K562 (cell line): ENCODE results near the gene TPGS1. TPM values are rescaled to one million over a fixed set of nuclear protein-coding genes. Genes with fewer than 3 reads are reported as not detected.
A peak's percentile ranks its signal among the peaks of the same experiment; 100 is the strongest.

ENCODE experiments used
- ATAC-seq: fragments of 200-7000 bp; cut with Tn5 transposase; 3 replicates; pipeline ENCODE4 v1.9.1; 2020; ENCODE audit warnings: moderate library complexity
- BruUV-seq: library from RNA; stranded (reverse); fragments of 400-500 nt; replicated peaks from 2 replicates; lab custom pipeline; 2021; lab: Mats Ljungman, UMichigan
- CTCF ChIA-PET: fragments of 300-600 bp; formaldehyde crosslinking; extraction: SDS; loops from one replicate; lab custom pipeline; 2021; ENCODE audit warnings: low intra/inter-chr PET ratio; lab: Yijun Ruan, JAX
- POLR2A ChIA-PET: fragments of 300-600, 350-650 bp; sonication (Branson Sonifier 250); formaldehyde crosslinking; extraction: SDS; loops from one replicate; lab custom pipeline; 2021; ENCODE audit warnings: antibody characterized with exemption, inconsistent platforms; lab: Yijun Ruan, JAX
- DNase-seq, 4 experiments: peaks; one replicate each; pipeline versions ENCODE4 v3.0.0 to v3.0.0-alpha.2; 2011 to 2018; ENCODE audit warnings: low spot score in 3 of 4, mixed read lengths in 3 of 4; ENCODE audit errors: extremely low read depth in 1 of 4
- FAIRE-seq: peaks from 2 replicates; lab custom pipeline; 2011; peaks lifted over from hg19 to GRCh38; lab: Jason Lieb, UNC
- H2AFZ ChIP-seq: 2 replicates; pipeline ENCODE4 v1.6.0; 2011; ENCODE audit warnings: low read depth, low read length, control low read depth, inconsistent platforms
- H3K27ac ChIP-seq: fragments of 200-600 bp; 3 replicates; pipeline ENCODE4 v1.8.0; 2011; ENCODE audit warnings: low read depth, mild to moderate bottlenecking, control low read depth, inconsistent platforms, low read length, moderate library complexity, mixed read lengths; ENCODE audit errors: extremely low read depth
- H3K27me3 ChIP-seq, 2 experiments: fragments of 300-600 bp in 1 of 2; 2 replicates in 1 of 2; 3 replicates in 1 of 2; pipeline versions ENCODE4 v1.6.0 to v1.8.0; 2011; ENCODE audit warnings: inconsistent platforms in 2 of 2, low read length in 2 of 2, mild to moderate bottlenecking in 1 of 2, mixed read lengths in 1 of 2, moderate library complexity in 1 of 2; ENCODE audit not compliant: control insufficient read depth in 2 of 2, insufficient read depth in 2 of 2
- H3K36me3 ChIP-seq: fragments of 300-600 bp; 3 replicates; pipeline ENCODE4 v1.8.0; 2011; ENCODE audit warnings: mild to moderate bottlenecking, low read length, inconsistent platforms; ENCODE audit not compliant: control insufficient read depth, insufficient read depth
- H3K4me1 ChIP-seq, 2 experiments: fragments of 200-600 bp in 1 of 2; replicated peaks in 1 of 2; 2 replicates in 1 of 2; 3 replicates in 1 of 2; pipeline versions ENCODE4 v1.5.1 to v1.8.0; 2011; ENCODE audit warnings: inconsistent platforms in 2 of 2, low read length in 2 of 2, mild to moderate bottlenecking in 1 of 2, mixed read lengths in 1 of 2, moderate library complexity in 1 of 2; ENCODE audit not compliant: control insufficient read depth in 2 of 2, insufficient read depth in 2 of 2
- H3K4me2 ChIP-seq: 2 replicates; pipeline ENCODE4 v1.6.1; 2011; ENCODE audit warnings: low read length, control low read depth, inconsistent platforms, mixed read lengths; ENCODE audit not compliant: insufficient read depth
- H3K4me3 ChIP-seq: fragments of 200-600 bp; sonication (generic), shearing (Covaris generic); 2 replicates; pipeline ENCODE4 v1.5.1; 2016; ENCODE audit warnings: control low read depth, inconsistent platforms
- H3K79me2 ChIP-seq: fragments of 200-600 bp; 3 replicates; pipeline ENCODE4 v1.8.0; 2011; ENCODE audit warnings: low read length, inconsistent platforms; ENCODE audit not compliant: control insufficient read depth, insufficient read depth
- H3K9ac ChIP-seq, 2 experiments: 2 replicates each; pipeline versions ENCODE4 v1.6.0 to v1.6.1; 2011; ENCODE audit warnings: low read depth in 2 of 2, low read length in 2 of 2, control low read depth in 1 of 2, inconsistent platforms in 1 of 2, mild to moderate bottlenecking in 1 of 2, mixed read lengths in 1 of 2; ENCODE audit not compliant: insufficient read depth in 1 of 2
- H3K9me1 ChIP-seq: one replicate; pipeline ENCODE4 v1.6.0; 2011; ENCODE audit warnings: inconsistent platforms, mild to moderate bottlenecking, low read length, moderate library complexity; ENCODE audit not compliant: control insufficient read depth, insufficient read depth
- H3K9me3 ChIP-seq: replicated peaks from 2 replicates; pipeline ENCODE4 v1.5.1; 2011; ENCODE audit warnings: low read depth, low read length, inconsistent platforms; ENCODE audit not compliant: control insufficient read depth, insufficient read depth
- H4K20me1 ChIP-seq: replicated peaks from 2 replicates; pipeline ENCODE4 v1.6.1; 2011; ENCODE audit warnings: low read length, inconsistent platforms, mixed read lengths; ENCODE audit not compliant: control insufficient read depth, insufficient read depth
- E2F5 ChIP-seq: sonication (generic); formaldehyde crosslinking; IDR thresholded peaks from 2 replicates; pipeline ENCODE4 v1.8.0; 2022; ENCODE audit warnings: mild to moderate bottlenecking, missing genetic modification reagents
- JUND ChIP-seq, 2 experiments: IDR thresholded peaks; 2 replicates in 1 of 2; 3 replicates in 1 of 2; pipeline ENCODE4 v1.6.1; 2011; ENCODE audit warnings: borderline replicate concordance in 2 of 2, low read depth in 2 of 2, low read length in 2 of 2, improper control_type of control experiment in 1 of 2, missing biosample characterization in 1 of 2, missing genetic modification characterization in 1 of 2, missing genetic modification reagents in 1 of 2
- MAX ChIP-seq: sonication (generic); formaldehyde crosslinking; IDR thresholded peaks from 2 replicates; pipeline ENCODE4 v1.9.0; 2022; ENCODE audit warnings: mild to moderate bottlenecking, missing genetic modification reagents
- TEAD4 ChIP-seq, 2 experiments: sonication (generic) in 1 of 2; formaldehyde crosslinking in 1 of 2; IDR thresholded peaks; 2 replicates each; pipeline versions ENCODE4 v1.6.1 to v1.8.0; 2012 to 2022; ENCODE audit warnings: borderline replicate concordance in 1 of 2, inconsistent platforms in 1 of 2, low read length in 1 of 2, mild to moderate bottlenecking in 1 of 2, missing genetic modification reagents in 1 of 2
- ZBTB9 ChIP-seq: fragments of 450-650 bp; formaldehyde crosslinking; IDR thresholded peaks from 2 replicates; pipeline ENCODE4 v1.4.0; 2020; ENCODE audit warnings: mild to moderate bottlenecking, moderate library complexity
- WGBS: fragments of 100-300 bp; shearing (Covaris generic); methylation state at CpG from one replicate; pipeline ENCODE4 v1.1.6; 2016; ENCODE audit warnings: low coverage, mixed read lengths; ENCODE audit not compliant: insufficient coverage; ENCODE audit errors: missing lambda C conversion rate; 5-methylcytosine and 5-hydroxymethylcytosine counted together
- in situ Hi-C: fragments of 300-500 bp; cut with MboI; formaldehyde crosslinking; loops from 4 replicates; pipeline ENCODE4 v1.15.0; 2018; ENCODE audit warnings: inconsistent platforms, mixed read lengths
- intact Hi-C: fragments of 100-400 bp; cut with micrococcal nuclease; formaldehyde crosslinking; loops from 2 replicates; pipeline ENCODE4 v1.14.2; 2022
- polyA plus RNA-seq, 8 experiments: library from polyadenylated mRNA; depleted of rRNA in 4 of 8; stranded (reverse) in 5 of 8; unstranded in 3 of 8; fragments of >200 nt; fragmentation: Nextera tagmentation in 2 of 8; fragmentation: Illumina TruSeq in 1 of 8; extraction: Ambion mirVana in 2 of 8; extraction: Trizol in 1 of 8; gene quantifications; 2 replicates each; pipeline versions ENCODE4 v1.2.1 to v1.2.3, GENCODE V29; 2011 to 2014; ENCODE audit warnings: inconsistent platforms in 1 of 8, missing spikeins in 1 of 8
- total RNA-seq, 7 experiments: library from RNA; depleted of rRNA in 6 of 7; stranded (reverse); fragments of >200 nt in 6 of 7; fragmentation: Illumina TruSeq in 2 of 7; extraction: Trizol in 2 of 7; gene quantifications; 2 replicates each; pipeline versions ENCODE4 v1.2.1 to v1.2.3, GENCODE V29; 2011 to 2021; ENCODE audit warnings: low replicate concordance in 1 of 7

Gene TPGS1
- total and polyA plus RNA-seq, 9 of the 15 experiments (the other 6 are each of a cell fraction or from before 2014, with no cell fraction given), result 0.30 to 31.6 (median 1.2) TPM; not detected in 2

GRCh38 chr19:468587-469256 lies 38.6 kb upstream of the TPGS1 start:
- no peaks in the 10 kb centered on the region for H3K9me3 ChIP-seq
- no peak overlapping the region for H2AFZ ChIP-seq
- no peak overlapping the region for H3K4me3 ChIP-seq
- no peak overlapping the region for H3K27ac ChIP-seq
- H3K4me2 ChIP-seq, result no peak overlapping the region
- no TSS peak for BruUV-seq
- WGBS, result 31% methylated on average over 16 of the region's 27 CpGs
- FAIRE-seq (no peak), DNase-seq (no peak), ATAC-seq (no peak)
- POLR2A ChIA-PET, result no interaction called here
- H3K9me1 ChIP-seq, result no peaks in the 10 kb centered on the region
- TF ChIP-seq TEAD4 (IDR thresholded peaks at IDR 0.05; ENCODE audit: low read length) (no peak), TEAD4 (CRISPR knock-in tag; IDR thresholded peaks at IDR 0.05; ENCODE audit: borderline replicate concordance) (no peak), E2F5 (CRISPR knock-in tag) (no peak), ZBTB9 (CRISPR knock-in tag) (peak; percentile 55; the same call in 1 of the 2 replicates), JUND (IDR thresholded peaks at IDR 0.05; ENCODE audit: borderline replicate concordance, low read depth, low read length) (no peak), JUND (tag; IDR thresholded peaks at IDR 0.05; ENCODE audit: borderline replicate concordance, low read depth, low read length) (no peak), MAX (CRISPR knock-in tag) (peak; percentile 27; the same call in 1 of the 2 replicates)
- no peaks in the 10 kb centered on the region for H3K79me2 ChIP-seq
- H3K9ac ChIP-seq, result no peak overlapping the region
- H3K27me3 ChIP-seq, result 0 out of 5 replicates have a peak, but pooled peaks cover 0 to 8% of the 10 kb centered on the region in 2 experiments
- 0 out of 2 replicates have a peak, but pooled peaks cover 5% of the 10 kb centered on the region for H4K20me1 ChIP-seq
- H3K4me1 ChIP-seq, result peaks cover 0 to 23% of the 10 kb centered on the region in 2 experiments; a peak in 3 of 5 replicates
- intact Hi-C loops, result no loop called here
- in situ Hi-C loops, result no loop called here
- CTCF ChIA-PET, result no interaction called here
- H3K36me3 ChIP-seq, result no peaks in the 10 kb centered on the region
